Astrocyte (in vitro differentiated cells and primary cell): ENCODE data around the gene MXRA7. TPM values are rescaled to one million over a fixed set of nuclear protein-coding genes. Genes with fewer than 3 reads are reported as not detected.

ENCODE experiments used
- DNase-seq: peaks from one replicate; pipeline ENCODE4 v3.0.0-alpha.2; 2010; ENCODE audit warnings: low read depth
- FAIRE-seq: peaks from 2 replicates; lab custom pipeline; 2011; peaks lifted over from hg19 to GRCh38; lab: Jason Lieb, UNC
- H2AFZ ChIP-seq: 2 replicates; pipeline ENCODE4 v1.6.0; 2012; ENCODE audit warnings: low read depth, low read length, inconsistent platforms
- H3K27ac ChIP-seq: 2 replicates; pipeline ENCODE4 v1.5.1; 2011; ENCODE audit warnings: low read depth, low read length, inconsistent platforms
- H3K27me3 ChIP-seq: 2 replicates; pipeline ENCODE4 v1.6.0; 2011; ENCODE audit warnings: low read length, inconsistent platforms; ENCODE audit not compliant: insufficient read depth
- H3K36me3 ChIP-seq: 2 replicates; pipeline ENCODE4 v1.5.1; 2011; ENCODE audit warnings: low read length, inconsistent platforms; ENCODE audit not compliant: insufficient read depth
- H3K4me1 ChIP-seq: 2 replicates; pipeline ENCODE4 v1.5.1; 2011; ENCODE audit warnings: low read length, inconsistent platforms; ENCODE audit not compliant: insufficient read depth
- H3K4me2 ChIP-seq: 2 replicates; pipeline ENCODE4 v1.6.0; 2012; ENCODE audit warnings: low read length, inconsistent platforms
- H3K4me3 ChIP-seq: 2 replicates; pipeline ENCODE4 v1.5.1; 2011; ENCODE audit warnings: low read depth, mild to moderate bottlenecking, low read length, inconsistent platforms; ENCODE audit not compliant: insufficient read depth
- H3K79me2 ChIP-seq: 2 replicates; pipeline ENCODE4 v1.6.0; 2012; ENCODE audit warnings: mild to moderate bottlenecking, low read length, inconsistent platforms; ENCODE audit not compliant: insufficient read depth
- H3K9ac ChIP-seq: 2 replicates; pipeline ENCODE4 v1.6.0; 2012; ENCODE audit warnings: mild to moderate bottlenecking, low read length, inconsistent platforms
- H3K9me3 ChIP-seq: 2 replicates; pipeline ENCODE4 v1.5.1; 2012; ENCODE audit warnings: low read depth, mild to moderate bottlenecking, low read length, inconsistent platforms; ENCODE audit not compliant: insufficient read depth
- H4K20me1 ChIP-seq: 2 replicates; pipeline ENCODE4 v1.6.0; 2012; ENCODE audit warnings: low read length, inconsistent platforms; ENCODE audit not compliant: insufficient read depth
- H3K27ac Mint-ChIP-seq: one replicate; pipeline ENCODE4 v1.8.0; 2021; ENCODE audit warnings: mild to moderate bottlenecking, mixed read lengths; ENCODE audit not compliant: unreplicated experiment
- H3K27me3 Mint-ChIP-seq: one replicate; pipeline ENCODE4 v1.8.0; 2021; ENCODE audit warnings: low read depth, mixed read lengths; ENCODE audit not compliant: unreplicated experiment
- H3K36me3 Mint-ChIP-seq: one replicate; pipeline ENCODE4 v1.8.0; 2021; ENCODE audit warnings: low read depth, mixed read lengths; ENCODE audit not compliant: unreplicated experiment
- H3K4me1 Mint-ChIP-seq: one replicate; pipeline ENCODE4 v1.8.0; 2021; ENCODE audit warnings: low read depth, mixed read lengths; ENCODE audit not compliant: unreplicated experiment
- H3K4me3 Mint-ChIP-seq: one replicate; pipeline ENCODE4 v1.8.0; 2021; ENCODE audit warnings: mild to moderate bottlenecking, moderate library complexity, mixed read lengths; ENCODE audit not compliant: unreplicated experiment
- H3K9me3 Mint-ChIP-seq: one replicate; pipeline ENCODE4 v1.8.0; 2021; ENCODE audit warnings: mild to moderate bottlenecking, mixed read lengths; ENCODE audit not compliant: unreplicated experiment
- EZH2 ChIP-seq: IDR thresholded peaks from 2 replicates; pipeline ENCODE4 v1.6.1; 2012; ENCODE audit warnings: mild to moderate bottlenecking, low read length, inconsistent platforms; ENCODE audit not compliant: insufficient read depth
- total RNA-seq: library from RNA; stranded (reverse); gene quantifications from 2 replicates; pipeline ENCODE4 v1.2.1, GENCODE V29; 2021
- TF ChIP-seq, protein P1 (sequence below): IDR thresholded peaks from 2 replicates; pipeline ENCODE4 v1.5.1; 2011; ENCODE audit warnings: low read depth, mild to moderate bottlenecking, inconsistent platforms, low read length, moderate library complexity; ENCODE audit not compliant: insufficient read depth

MXRA7 gene
- total RNA-seq, 1 donor from 2014 or later = 177 TPM

DNA sequence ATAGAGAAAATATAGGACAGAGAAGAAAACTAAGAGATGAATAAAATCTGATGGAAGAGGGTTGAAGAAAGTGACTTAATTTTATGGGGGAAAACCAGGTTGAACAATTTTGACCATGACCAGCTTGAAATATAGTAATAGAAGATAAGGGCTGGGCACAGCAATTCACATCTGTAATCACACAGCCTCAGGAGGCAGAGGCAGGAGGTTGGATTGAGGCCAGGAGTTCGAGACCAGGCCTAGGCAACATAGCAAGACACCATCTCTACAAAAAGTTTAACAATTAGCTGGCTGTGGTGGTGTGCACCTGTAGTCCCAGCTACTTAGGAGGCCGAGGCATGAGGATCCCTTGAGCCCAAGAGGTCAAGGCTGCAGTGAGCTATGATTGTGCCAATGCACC lies 8.7 kb downstream of the MXRA7 start:
- peaks cover 98% of the 10 kb centered on the region for H3K79me2 ChIP-seq
- peak overlapping the region; percentile 87 for H3K4me2 ChIP-seq
- H3K36me3 Mint-ChIP-seq = peaks cover 7% of the 10 kb centered on the region
- H3K4me3 ChIP-seq = no peak overlapping the region
- peak overlapping the region; percentile 80 for H3K27ac ChIP-seq
- H3K36me3 ChIP-seq = no peaks in the 10 kb centered on the region
- FAIRE-seq (no peak), DNase-seq (no peak)
- no peak for TF ChIP-seq EZH2
- TF ChIP-seq, protein P1, sequence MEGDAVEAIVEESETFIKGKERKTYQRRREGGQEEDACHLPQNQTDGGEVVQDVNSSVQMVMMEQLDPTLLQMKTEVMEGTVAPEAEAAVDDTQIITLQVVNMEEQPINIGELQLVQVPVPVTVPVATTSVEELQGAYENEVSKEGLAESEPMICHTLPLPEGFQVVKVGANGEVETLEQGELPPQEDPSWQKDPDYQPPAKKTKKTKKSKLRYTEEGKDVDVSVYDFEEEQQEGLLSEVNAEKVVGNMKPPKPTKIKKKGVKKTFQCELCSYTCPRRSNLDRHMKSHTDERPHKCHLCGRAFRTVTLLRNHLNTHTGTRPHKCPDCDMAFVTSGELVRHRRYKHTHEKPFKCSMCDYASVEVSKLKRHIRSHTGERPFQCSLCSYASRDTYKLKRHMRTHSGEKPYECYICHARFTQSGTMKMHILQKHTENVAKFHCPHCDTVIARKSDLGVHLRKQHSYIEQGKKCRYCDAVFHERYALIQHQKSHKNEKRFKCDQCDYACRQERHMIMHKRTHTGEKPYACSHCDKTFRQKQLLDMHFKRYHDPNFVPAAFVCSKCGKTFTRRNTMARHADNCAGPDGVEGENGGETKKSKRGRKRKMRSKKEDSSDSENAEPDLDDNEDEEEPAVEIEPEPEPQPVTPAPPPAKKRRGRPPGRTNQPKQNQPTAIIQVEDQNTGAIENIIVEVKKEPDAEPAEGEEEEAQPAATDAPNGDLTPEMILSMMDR = no peak
- peaks cover 33% of the 10 kb centered on the region for H3K4me1 ChIP-seq
- peaks cover 51% of the 10 kb centered on the region for H3K4me1 Mint-ChIP-seq
- peaks cover 83% of the 10 kb centered on the region for H4K20me1 ChIP-seq
- H3K9me3 ChIP-seq = no peaks in the 10 kb centered on the region
- peak overlapping the region; percentile 84 for H3K9ac ChIP-seq
- no peaks in the 10 kb centered on the region for H3K27me3 ChIP-seq
- no peak overlapping the region for H3K27ac Mint-ChIP-seq
- peak overlapping the region; percentile 52 for H3K4me3 Mint-ChIP-seq
- no peaks in the 10 kb centered on the region for H3K9me3 Mint-ChIP-seq
- H2AFZ ChIP-seq = no peak overlapping the region
- no peaks in the 10 kb centered on the region for H3K27me3 Mint-ChIP-seq

DNA sequence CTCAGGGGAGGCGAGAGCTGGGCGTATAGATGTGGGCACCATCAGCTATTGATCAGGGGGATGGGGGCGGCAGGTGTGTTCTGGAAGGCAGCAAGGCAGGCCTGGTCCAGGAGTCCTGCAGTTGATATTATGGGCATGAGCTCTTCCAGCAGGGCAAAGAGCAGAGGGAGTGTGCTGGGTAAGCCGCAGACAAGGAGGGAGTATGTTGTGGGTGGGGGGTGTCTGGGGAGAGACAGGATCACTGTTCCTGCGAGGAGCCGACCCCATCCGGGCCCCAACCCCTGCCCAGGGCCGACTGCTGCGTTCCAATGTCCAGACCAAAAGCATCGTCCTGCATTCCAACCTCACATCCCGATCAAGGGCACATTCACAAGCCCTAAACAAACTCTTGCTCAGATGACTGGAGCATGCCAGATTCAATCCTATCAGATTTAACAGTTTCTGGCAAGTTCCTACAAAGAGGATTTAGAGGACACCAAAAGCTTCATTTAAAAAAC lies 9.2 kb downstream of the MXRA7 start:
- peaks cover 80% of the 10 kb centered on the region for H4K20me1 ChIP-seq
- H3K27ac ChIP-seq = peak overlapping the region; percentile 80
- Mint-ChIP-seq H3K4me1 (peaks cover 51% of the 10 kb centered on the region), H3K9me3 (no peaks in the 10 kb centered on the region), H3K27me3 (no peaks in the 10 kb centered on the region), H3K36me3 (peaks cover 2% of the 10 kb centered on the region), H3K27ac (peak overlapping the region; percentile 78), H3K4me3 (peak overlapping the region; percentile 52)
- peak overlapping the region; percentile 84 for H3K9ac ChIP-seq
- peak overlapping the region; percentile 26 for H3K4me3 ChIP-seq
- H3K4me2 ChIP-seq = peak overlapping the region; percentile 87
- DNase-seq (no peak), FAIRE-seq (no peak)
- no peaks in the 10 kb centered on the region for H3K27me3 ChIP-seq
- H3K9me3 ChIP-seq = no peaks in the 10 kb centered on the region
- peaks cover 39% of the 10 kb centered on the region for H3K4me1 ChIP-seq
- no peak overlapping the region for H2AFZ ChIP-seq
- peaks cover 98% of the 10 kb centered on the region for H3K79me2 ChIP-seq
- H3K36me3 ChIP-seq = no peaks in the 10 kb centered on the region
- TF ChIP-seq, protein P1 = no peak
- no peak for TF ChIP-seq EZH2

DNA sequence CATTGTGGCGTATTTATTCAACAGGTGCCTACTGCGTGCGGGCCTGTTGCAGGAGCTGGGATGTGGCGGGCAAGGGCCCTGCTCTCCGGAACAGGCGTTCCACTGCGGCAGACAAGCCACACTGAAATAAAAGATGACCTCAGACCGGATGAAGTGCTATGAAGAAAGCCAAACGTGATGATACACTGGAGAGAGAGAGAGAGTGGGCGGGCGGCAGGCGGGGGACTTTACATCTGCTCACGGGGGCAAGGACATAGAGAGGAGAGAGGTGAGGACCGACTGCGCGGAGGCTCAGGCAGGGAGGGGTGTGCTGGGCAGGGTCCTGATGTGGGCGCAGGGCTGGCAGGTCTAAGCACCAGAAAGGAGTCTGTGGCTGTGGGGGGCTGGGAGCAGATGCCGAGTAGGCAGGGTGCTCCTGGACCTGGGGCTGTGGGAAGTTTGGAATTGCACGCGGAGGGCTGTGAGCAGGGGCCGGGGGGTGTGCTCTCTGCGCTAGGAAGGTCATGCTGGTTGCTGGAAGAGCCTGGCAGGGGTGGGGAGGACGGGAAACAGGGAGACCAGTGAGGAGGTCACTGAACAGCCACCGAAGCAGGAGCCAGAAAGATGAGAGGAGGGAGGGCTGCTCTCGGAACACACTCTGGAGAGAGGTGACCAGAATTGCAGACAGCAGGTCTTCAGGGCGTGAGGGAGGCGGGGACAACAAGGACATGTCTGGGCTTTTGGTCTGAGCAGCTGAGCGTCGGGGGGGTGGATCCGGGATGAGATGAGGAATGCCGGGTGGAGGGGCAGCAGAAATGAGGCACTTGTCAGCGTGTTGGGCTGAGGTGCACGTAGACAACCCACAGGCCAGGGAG lies 9.9 kb downstream of the MXRA7 start:
- Mint-ChIP-seq H3K27ac (peak overlapping the region; percentile 78), H3K9me3 (no peaks in the 10 kb centered on the region), H3K4me3 (peak overlapping the region; percentile 52), H3K4me1 (peaks cover 52% of the 10 kb centered on the region), H3K36me3 (peaks cover 2% of the 10 kb centered on the region), H3K27me3 (no peaks in the 10 kb centered on the region)
- H4K20me1 ChIP-seq = peaks cover 75% of the 10 kb centered on the region
- peak overlapping the region; percentile 38 for H2AFZ ChIP-seq
- H3K4me2 ChIP-seq = peak overlapping the region; percentile 87
- H3K9ac ChIP-seq = peak overlapping the region; percentile 84
- no peaks in the 10 kb centered on the region for H3K27me3 ChIP-seq
- peaks cover 98% of the 10 kb centered on the region for H3K79me2 ChIP-seq
- TF ChIP-seq, protein P1 = no peak
- TF ChIP-seq EZH2 = no peak
- peaks cover 40% of the 10 kb centered on the region for H3K4me1 ChIP-seq
- DNase-seq = peak; percentile 91
- peak overlapping the region; percentile 26 for H3K4me3 ChIP-seq
- no peaks in the 10 kb centered on the region for H3K36me3 ChIP-seq
- H3K27ac ChIP-seq = peak overlapping the region; percentile 80
- FAIRE-seq = no peak
- H3K9me3 ChIP-seq = no peaks in the 10 kb centered on the region
